ENCODE data around the gene AMTN. TPM values are rescaled to one million over a fixed set of nuclear protein-coding genes. Genes with fewer than 3 reads are reported as not detected.
"Not testable (repeated sequence)": the region's sequence is repeated elsewhere in the genome, so short reads cannot be mapped to it uniquely, and the experiment has no call there.

The AMTN gene
- 1 to 10 TPM in 1 of 4 donors, not detected in 3; 1.2 TPM for total RNA-seq

GRCh38 chr4:70518269-70518668, at the start of gene AMTN:
Gene AMTN (plus strand): TSS chr4:70518569. CDS start chr4:70518778, 209 bp downstream.
- no peaks in the 10 kb centered on the region for H3K9me3 ChIP-seq
- 71 to 83% methylated on average over 2 of the region's 2 CpGs for WGBS, 2 donors (ENCODE audit: low coverage in 1 of 2)
- no peaks in the 10 kb centered on the region for H3K4me1 ChIP-seq
- no peaks in the 10 kb centered on the region for H3K36me3 ChIP-seq
- no peak within 1 kb of the TSS for H3K4me3 ChIP-seq
- ATAC-seq, result no peak
- TF ChIP-seq EP300 (IDR thresholded peaks at IDR 0.05) (no peak), POLR2A (IDR thresholded peaks at IDR 0.05) (no peak), POLR2AphosphoS5 (IDR thresholded peaks at IDR 0.05) (no peak), CTCF (IDR thresholded peaks at IDR 0.05) (no peak)
- no peak within 1 kb of the TSS for H3K27ac ChIP-seq
- no peaks in the 10 kb centered on the region for H3K27me3 ChIP-seq

- Histone ChIP-seq H3K27me3 (no peaks in the 10 kb centered on the region), H3K9me3 (peaks cover 0 to 5% (median 0%) of the 10 kb centered on the region in 3 donors), H3K27ac (no peak within 1 kb of the TSS), H3K36me3 (no peaks in the 10 kb centered on the region), H3K4me3 (no peak within 1 kb of the TSS), H3K4me1 (no peaks in the 10 kb centered on the region)
- ATAC-seq, result no peak
- TF ChIP-seq EP300 (IDR thresholded peaks at IDR 0.05) (no peak), POLR2AphosphoS5 (IDR thresholded peaks at IDR 0.05) (no peak), CTCF (IDR thresholded peaks at IDR 0.05) (no peak), POLR2A (IDR thresholded peaks at IDR 0.05) (no peak)
- WGBS, 2 donors (ENCODE audit: low coverage in 1 of 2), result 66 to 74% methylated on average over 4 of the region's 4 CpGs
These were observed 46.5 kb upstream of the AMTN start, which contains the start of gene MUC7 for GRCh38 chr4:70471897-70472296. Gene MUC7 (plus strand): TSS chr4:70472197. CDS start chr4:70474022, 1,825 bp downstream.

- Histone ChIP-seq H3K4me3 (no peak overlapping the region), H3K9me3 (peaks cover 0 to 5% (median 0%) of the 10 kb centered on the region in 3 donors), H3K4me1 (no peaks in the 10 kb centered on the region), H3K36me3 (no peaks in the 10 kb centered on the region), H3K27me3 (no peaks in the 10 kb centered on the region), H3K27ac (no peak overlapping the region)
- no peak for TF ChIP-seq POLR2A (IDR thresholded peaks at IDR 0.05)
- no peak for TF ChIP-seq CTCF (IDR thresholded peaks at IDR 0.05)
- TF ChIP-seq POLR2AphosphoS5 (IDR thresholded peaks at IDR 0.05), result no peak
- TF ChIP-seq EP300 (IDR thresholded peaks at IDR 0.05), result no peak
- 85 to 86% methylated on average over 3 to 4 of the region's 4 CpGs for WGBS, 2 donors (ENCODE audit: low coverage in 1 of 2)
- no peak for ATAC-seq
These were observed 44.7 kb upstream of the AMTN start for GRCh38 chr4:70473679-70474078.

GRCh38 chr4:70488748-70489147, 29.6 kb upstream of the AMTN start:
- TF ChIP-seq POLR2AphosphoS5 (IDR thresholded peaks at IDR 0.05), result no peak
- TF ChIP-seq POLR2A (IDR thresholded peaks at IDR 0.05), result no peak
- TF ChIP-seq CTCF (IDR thresholded peaks at IDR 0.05), result no peak
- TF ChIP-seq EP300 (IDR thresholded peaks at IDR 0.05), result no peak
- ATAC-seq, result no peak
- H3K9me3 ChIP-seq, result no peaks in the 10 kb centered on the region
- no peak overlapping the region for H3K4me3 ChIP-seq
- 69 to 80% methylated on average over 3 of the region's 3 CpGs for WGBS, 2 donors (ENCODE audit: low coverage in 1 of 2)
- no peaks in the 10 kb centered on the region for H3K4me1 ChIP-seq
- H3K27ac ChIP-seq, result no peak overlapping the region
- no peaks in the 10 kb centered on the region for H3K36me3 ChIP-seq
- no peaks in the 10 kb centered on the region for H3K27me3 ChIP-seq

- WGBS, 2 donors (ENCODE audit: low coverage in 1 of 2), result 57 to 68% methylated on average over 5 to 6 of the region's 6 CpGs
- Histone ChIP-seq H3K4me1 (no peaks in the 10 kb centered on the region), H3K4me3 (no peak overlapping the region), H3K27me3 (no peaks in the 10 kb centered on the region), H3K9me3 (no peaks in the 10 kb centered on the region), H3K27ac (no peak overlapping the region), H3K36me3 (no peaks in the 10 kb centered on the region)
- TF ChIP-seq CTCF (IDR thresholded peaks at IDR 0.05) (no peak), POLR2A (IDR thresholded peaks at IDR 0.05) (no peak), POLR2AphosphoS5 (IDR thresholded peaks at IDR 0.05) (no peak), EP300 (IDR thresholded peaks at IDR 0.05) (no peak)
- no peak for ATAC-seq
These were observed 22.1 kb upstream of the AMTN start for GRCh38 chr4:70496231-70496630.

GRCh38 chr4:70501838-70502237, 16.5 kb upstream of the AMTN start:
- WGBS, 2 donors (ENCODE audit: low coverage in 1 of 2), result 86% methylated on average over 1 to 8 of the region's 8 CpGs
- not testable (repeated sequence) for H3K27ac ChIP-seq, H3K36me3 ChIP-seq, H3K9me3 ChIP-seq, H3K4me3 ChIP-seq, H3K27me3 ChIP-seq, ATAC-seq, H3K4me1 ChIP-seq

Measured in gastroesophageal sphincter (tissue), 4 donors.